HEK293 (cell line): ENCODE results near the gene PCDHB4.

ENCODE experiments used
- HOXA7 ChIP-seq: sonication (generic); formaldehyde crosslinking; IDR thresholded peaks from 2 replicates; pipeline ENCODE4 v1.8.1; 2022; ENCODE audit warnings: missing genetic modification reagents, borderline replicate concordance
- KLF1 ChIP-seq: fragments of 450-650 bp; formaldehyde crosslinking; IDR thresholded peaks from 2 replicates; pipeline ENCODE4 v1.5.1; 2016; ENCODE audit warnings: missing biosample characterization, missing genetic modification characterization
- KLF10 ChIP-seq: fragments of 450-650 bp; IDR thresholded peaks from 2 replicates; pipeline ENCODE4 v1.5.1; 2018; ENCODE audit warnings: missing biosample characterization, mild to moderate bottlenecking, missing genetic modification characterization
- SALL2 ChIP-seq: fragments of 450-650 bp; formaldehyde crosslinking; IDR thresholded peaks from 2 replicates; pipeline ENCODE4 v1.5.0; 2017; ENCODE audit warnings: missing biosample characterization, mild to moderate bottlenecking, missing genetic modification characterization, borderline replicate concordance
- YY1 ChIP-seq: fragments of 450-650 bp; formaldehyde crosslinking; IDR thresholded peaks from 2 replicates; pipeline ENCODE4 v1.5.1; 2018; ENCODE audit warnings: missing biosample characterization, missing genetic modification characterization
- ZBTB20 ChIP-seq: fragments of 450-650 bp; formaldehyde crosslinking; IDR thresholded peaks from 2 replicates; pipeline ENCODE4 v1.5.1; 2016; ENCODE audit warnings: missing biosample characterization, missing genetic modification characterization
- ZNF138 ChIP-seq: fragments of 450-650 bp; formaldehyde crosslinking; IDR thresholded peaks from 2 replicates; pipeline ENCODE4 v1.5.1; 2016; ENCODE audit warnings: missing biosample characterization, missing genetic modification characterization, borderline replicate concordance
- ZNF623 ChIP-seq: fragments of 450-650 bp; formaldehyde crosslinking; IDR thresholded peaks from 2 replicates; pipeline ENCODE4 v1.5.1; 2016; ENCODE audit warnings: missing biosample characterization, missing genetic modification characterization
- TF ChIP-seq, protein P1 (sequence below): fragments of 450-650 bp; formaldehyde crosslinking; IDR thresholded peaks from 2 replicates; pipeline ENCODE4 v1.5.1; 2016; ENCODE audit warnings: missing biosample characterization, missing genetic modification characterization
- TF ChIP-seq, protein P2 (sequence below): fragments of 450-650 bp; formaldehyde crosslinking; IDR thresholded peaks from 2 replicates; pipeline ENCODE4 v1.5.1; 2017; ENCODE audit warnings: missing biosample characterization, missing genetic modification characterization
- TF ChIP-seq, protein P3 (sequence below): fragments of 450-650 bp; formaldehyde crosslinking; IDR thresholded peaks from 2 replicates; pipeline ENCODE4; 2016; ENCODE audit warnings: missing biosample characterization, missing genetic modification characterization

- TF ChIP-seq YY1 (no peak), SALL2 (tag by site-specific recombination) (no peak), ZBTB20 (no peak), ZNF623 (tag by site-specific recombination) (no peak), ZNF138 (tag by site-specific recombination) (no peak), KLF1 (no peak), KLF10 (no peak), HOXA7 (CRISPR knock-in tag) (no peak)
- TF ChIP-seq, protein P1, sequence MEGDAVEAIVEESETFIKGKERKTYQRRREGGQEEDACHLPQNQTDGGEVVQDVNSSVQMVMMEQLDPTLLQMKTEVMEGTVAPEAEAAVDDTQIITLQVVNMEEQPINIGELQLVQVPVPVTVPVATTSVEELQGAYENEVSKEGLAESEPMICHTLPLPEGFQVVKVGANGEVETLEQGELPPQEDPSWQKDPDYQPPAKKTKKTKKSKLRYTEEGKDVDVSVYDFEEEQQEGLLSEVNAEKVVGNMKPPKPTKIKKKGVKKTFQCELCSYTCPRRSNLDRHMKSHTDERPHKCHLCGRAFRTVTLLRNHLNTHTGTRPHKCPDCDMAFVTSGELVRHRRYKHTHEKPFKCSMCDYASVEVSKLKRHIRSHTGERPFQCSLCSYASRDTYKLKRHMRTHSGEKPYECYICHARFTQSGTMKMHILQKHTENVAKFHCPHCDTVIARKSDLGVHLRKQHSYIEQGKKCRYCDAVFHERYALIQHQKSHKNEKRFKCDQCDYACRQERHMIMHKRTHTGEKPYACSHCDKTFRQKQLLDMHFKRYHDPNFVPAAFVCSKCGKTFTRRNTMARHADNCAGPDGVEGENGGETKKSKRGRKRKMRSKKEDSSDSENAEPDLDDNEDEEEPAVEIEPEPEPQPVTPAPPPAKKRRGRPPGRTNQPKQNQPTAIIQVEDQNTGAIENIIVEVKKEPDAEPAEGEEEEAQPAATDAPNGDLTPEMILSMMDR, result no peak
- TF ChIP-seq, protein P2, sequence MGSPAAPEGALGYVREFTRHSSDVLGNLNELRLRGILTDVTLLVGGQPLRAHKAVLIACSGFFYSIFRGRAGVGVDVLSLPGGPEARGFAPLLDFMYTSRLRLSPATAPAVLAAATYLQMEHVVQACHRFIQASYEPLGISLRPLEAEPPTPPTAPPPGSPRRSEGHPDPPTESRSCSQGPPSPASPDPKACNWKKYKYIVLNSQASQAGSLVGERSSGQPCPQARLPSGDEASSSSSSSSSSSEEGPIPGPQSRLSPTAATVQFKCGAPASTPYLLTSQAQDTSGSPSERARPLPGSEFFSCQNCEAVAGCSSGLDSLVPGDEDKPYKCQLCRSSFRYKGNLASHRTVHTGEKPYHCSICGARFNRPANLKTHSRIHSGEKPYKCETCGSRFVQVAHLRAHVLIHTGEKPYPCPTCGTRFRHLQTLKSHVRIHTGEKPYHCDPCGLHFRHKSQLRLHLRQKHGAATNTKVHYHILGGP (tag by site-specific recombination), result no peak
- TF ChIP-seq, protein P3, sequence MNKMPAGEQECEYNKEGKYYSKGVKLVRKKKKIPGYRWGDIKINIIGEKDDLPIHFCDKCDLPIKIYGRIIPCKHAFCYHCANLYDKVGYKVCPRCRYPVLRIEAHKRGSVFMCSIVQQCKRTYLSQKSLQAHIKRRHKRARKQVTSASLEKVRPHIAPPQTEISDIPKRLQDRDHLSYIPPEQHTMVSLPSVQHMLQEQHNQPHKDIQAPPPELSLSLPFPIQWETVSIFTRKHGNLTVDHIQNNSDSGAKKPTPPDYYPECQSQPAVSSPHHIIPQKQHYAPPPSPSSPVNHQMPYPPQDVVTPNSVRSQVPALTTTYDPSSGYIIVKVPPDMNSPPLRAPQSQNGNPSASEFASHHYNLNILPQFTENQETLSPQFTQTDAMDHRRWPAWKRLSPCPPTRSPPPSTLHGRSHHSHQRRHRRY (tag by site-specific recombination), result no peak
Observed at GRCh38 chr5:141150224-141150992, 28.8 kb downstream of the PCDHB4 start.
